Vagina (tissue), 2 donors: ENCODE measurements around the gene ARPC4. TPM values are rescaled to one million over a fixed set of nuclear protein-coding genes. Genes with fewer than 3 reads are reported as not detected.

Source experiments
- DNase-seq, 2 donors: peaks; one replicate each; pipeline ENCODE4 v3.0.0-alpha.2; 2017; ENCODE audit errors: extremely low spot score in 2 of 2
- H3K27ac ChIP-seq: fragments of 200-600 bp; sonication (generic); one replicate; pipeline ENCODE4 v1.5.1; 2019
- H3K27me3 ChIP-seq: fragments of 200-600 bp; sonication (generic); one replicate; pipeline ENCODE4 v1.5.1; 2019
- H3K36me3 ChIP-seq, 2 donors: fragments of 200-600 bp; sonication (generic); one replicate each; pipeline ENCODE4 v1.5.1; 2017 to 2019
- H3K4me1 ChIP-seq: fragments of 200-600 bp; sonication (generic); one replicate; pipeline ENCODE4 v1.5.1; 2019
- H3K4me3 ChIP-seq, 2 donors: fragments of 200-600 bp; sonication (generic); 1 replicate in 1 of 2; 2 replicates in 1 of 2; pipeline ENCODE4 v1.5.1; 2016 to 2019
- H3K9me3 ChIP-seq: fragments of 200-600 bp; sonication (generic); one replicate; pipeline ENCODE4 v1.5.1; 2019
- CTCF ChIP-seq, 3 experiments: fragments of 450-650 bp in 2 of 3; fragments of 200-600 bp in 1 of 3; sonication (generic) in 1 of 3; IDR thresholded peaks; one replicate each; pipeline ENCODE4 v1.5.1; 2017 to 2019; ENCODE audit warnings: antibody characterized with exemption in 3 of 3, mild to moderate bottlenecking in 2 of 3, moderate library complexity in 2 of 3
- POLR2A ChIP-seq, 2 donors: fragments of 450-650 bp; IDR thresholded peaks; one replicate each; pipeline ENCODE4 v1.6.1; 2017; ENCODE audit warnings: antibody characterized with exemption in 2 of 2, mild to moderate bottlenecking in 2 of 2, moderate library complexity in 2 of 2
- POLR2AphosphoS5 ChIP-seq, 2 donors: sonication (generic); formaldehyde crosslinking; IDR thresholded peaks; one replicate each; pipeline ENCODE4 v1.9.0; 2017; ENCODE audit warnings: antibody characterized with exemption in 2 of 2, mild to moderate bottlenecking in 2 of 2, low read depth in 1 of 2; ENCODE audit not compliant: insufficient read depth in 1 of 2
- intact Hi-C: fragments of 100-400 bp; cut with DNase I; formaldehyde crosslinking; loops from one replicate; pipeline ENCODE4 v1.15.1; 2023
- total RNA-seq: library from RNA; depleted of rRNA; stranded (reverse); fragments of >200 nt; gene quantifications from one replicate; pipeline ENCODE4 v1.2.3, GENCODE V29; 2016

ARPC4 gene
- 124 TPM for total RNA-seq

GRCh38 chr3:9792405-9793160 lies at the start of gene ARPC4, which contains the start of gene TADA3:
Gene ARPC4 (plus strand): TSS chr3:9793082. CDS start chr3:9793122, 40 bp downstream.
Gene TADA3 (minus strand): TSS chr3:9792473. CDS start chr3:9791466, 1,007 bp downstream.
- Histone ChIP-seq H3K4me3 (peak within 1 kb of the TSS; percentile 85 to 90), H3K36me3 (peaks cover 0 to 26% of the 10 kb centered on the region in 2 donors), H3K9me3 (no peaks in the 10 kb centered on the region), H3K4me1 (peaks cover 44% of the 10 kb centered on the region), H3K27ac (peak within 1 kb of the TSS; percentile 95), H3K27me3 (no peaks in the 10 kb centered on the region)
- no peak for DNase-seq
- intact Hi-C loops = loop anchor here (10.0 kb wide), 1 partner anchor 58 kb away; the partner anchor contains the start of gene BRPF1
- TF ChIP-seq POLR2A (IDR thresholded peaks at IDR 0.05) (peak in 1 of 2 donors; percentile 50), CTCF (IDR thresholded peaks at IDR 0.05) (no peak), POLR2AphosphoS5 (IDR thresholded peaks at IDR 0.05; ENCODE audit: insufficient read depth in 1 of 2, low read depth in 1 of 2) (peak; percentile 90 to 91)

- TF ChIP-seq CTCF (IDR thresholded peaks at IDR 0.05) = no peak
- TF ChIP-seq POLR2A (IDR thresholded peaks at IDR 0.05) = no peak
- no peak for TF ChIP-seq POLR2AphosphoS5 (IDR thresholded peaks at IDR 0.05; ENCODE audit: insufficient read depth in 1 of 2, low read depth in 1 of 2)
- intact Hi-C loops = no loop called here
- Histone ChIP-seq H3K36me3 (peaks cover 10 to 90% of the 10 kb centered on the region in 2 donors), H3K27ac (no peak overlapping the region), H3K4me1 (no peaks in the 10 kb centered on the region), H3K27me3 (no peaks in the 10 kb centered on the region), H3K9me3 (no peaks in the 10 kb centered on the region), H3K4me3 (no peak overlapping the region)
- DNase-seq = no peak
Observed at GRCh38 chr3:9743548-9743947, 49.3 kb upstream of the ARPC4 start.

- intact Hi-C loops = no loop called here
- H3K27me3 ChIP-seq = no peaks in the 10 kb centered on the region
- no peak overlapping the region for H3K4me3 ChIP-seq
- no peak overlapping the region for H3K27ac ChIP-seq
- TF ChIP-seq POLR2A (IDR thresholded peaks at IDR 0.05) (no peak), POLR2AphosphoS5 (IDR thresholded peaks at IDR 0.05; ENCODE audit: insufficient read depth in 1 of 2, low read depth in 1 of 2) (no peak), CTCF (IDR thresholded peaks at IDR 0.05) (no peak)
- peaks cover 5% of the 10 kb centered on the region for H3K4me1 ChIP-seq
- no peak for DNase-seq
- H3K9me3 ChIP-seq = no peaks in the 10 kb centered on the region
- H3K36me3 ChIP-seq = peaks cover 7 to 83% of the 10 kb centered on the region in 2 donors
Observed at GRCh38 chr3:9744162-9744561, 48.7 kb upstream of the ARPC4 start.

GRCh38 chr3:9745521-9745920 lies 47.4 kb upstream of the ARPC4 start:
- Histone ChIP-seq H3K4me3 (no peak overlapping the region), H3K36me3 (peaks cover 3 to 70% of the 10 kb centered on the region in 2 donors), H3K9me3 (no peaks in the 10 kb centered on the region), H3K4me1 (peaks cover 10% of the 10 kb centered on the region), H3K27ac (no peak overlapping the region), H3K27me3 (no peaks in the 10 kb centered on the region)
- intact Hi-C loops = no loop called here
- DNase-seq = no peak
- TF ChIP-seq CTCF (IDR thresholded peaks at IDR 0.05) = no peak
- no peak for TF ChIP-seq POLR2AphosphoS5 (IDR thresholded peaks at IDR 0.05; ENCODE audit: insufficient read depth in 1 of 2, low read depth in 1 of 2)
- TF ChIP-seq POLR2A (IDR thresholded peaks at IDR 0.05) = no peak

- Histone ChIP-seq H3K27me3 (no peaks in the 10 kb centered on the region), H3K36me3 (peaks cover 0 to 62% of the 10 kb centered on the region in 2 donors), H3K27ac (no peak overlapping the region), H3K4me1 (peaks cover 19% of the 10 kb centered on the region), H3K4me3 (no peak overlapping the region), H3K9me3 (no peaks in the 10 kb centered on the region)
- intact Hi-C loops = no loop called here
- no peak for DNase-seq
- TF ChIP-seq CTCF (IDR thresholded peaks at IDR 0.05) = no peak
- TF ChIP-seq POLR2A (IDR thresholded peaks at IDR 0.05) = no peak
- no peak for TF ChIP-seq POLR2AphosphoS5 (IDR thresholded peaks at IDR 0.05; ENCODE audit: insufficient read depth in 1 of 2, low read depth in 1 of 2)
Observed at GRCh38 chr3:9746330-9746729, 46.6 kb upstream of the ARPC4 start.
